ENCODE data around the gene GSG1.
"Not testable (repeated sequence)": the region's sequence is repeated elsewhere in the genome, so short reads cannot be mapped to it uniquely, and the experiment has no call there.

GSG1 gene

DNA sequence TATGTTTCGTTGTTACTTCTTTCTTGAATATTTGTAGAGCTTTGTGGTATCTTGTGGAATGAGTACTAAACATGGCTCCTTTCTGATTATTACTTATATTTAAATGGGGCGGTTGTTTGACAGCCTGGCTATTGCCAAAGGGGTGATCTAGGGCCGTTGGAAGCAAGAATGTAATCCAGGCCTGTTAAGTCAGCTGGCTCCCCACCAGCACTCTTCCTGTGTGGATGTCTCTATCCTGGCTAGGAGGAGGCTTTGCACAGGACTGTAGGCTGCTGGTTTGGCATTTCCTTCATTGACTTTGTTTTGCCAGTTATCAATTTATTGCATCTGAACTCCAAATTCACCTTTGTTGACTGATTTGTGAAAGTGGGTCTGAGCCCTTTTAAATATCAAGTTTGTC is 53.7 kb downstream of the GSG1 start:
- no peak for DNase-seq

DNA sequence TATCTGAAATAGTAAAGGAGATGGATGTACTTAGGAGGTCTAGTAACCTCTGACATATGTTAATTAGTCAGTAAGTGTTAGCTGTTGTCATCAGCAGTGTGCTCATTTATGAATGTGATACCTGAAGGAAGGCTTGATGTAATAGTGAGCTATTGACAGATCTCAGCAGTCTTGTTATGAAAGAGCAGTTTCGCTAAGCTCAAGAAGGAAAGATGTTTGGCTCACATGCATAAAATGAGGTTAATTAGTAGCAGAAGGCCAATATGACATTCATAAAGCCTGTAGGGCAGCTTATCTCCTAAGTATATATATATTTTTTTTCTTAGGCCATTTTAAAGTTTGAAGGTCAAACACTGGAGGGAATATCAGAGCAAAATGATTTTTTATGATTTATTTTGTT is 56.5 kb downstream of the GSG1 start:
- no peak for DNase-seq

DNA sequence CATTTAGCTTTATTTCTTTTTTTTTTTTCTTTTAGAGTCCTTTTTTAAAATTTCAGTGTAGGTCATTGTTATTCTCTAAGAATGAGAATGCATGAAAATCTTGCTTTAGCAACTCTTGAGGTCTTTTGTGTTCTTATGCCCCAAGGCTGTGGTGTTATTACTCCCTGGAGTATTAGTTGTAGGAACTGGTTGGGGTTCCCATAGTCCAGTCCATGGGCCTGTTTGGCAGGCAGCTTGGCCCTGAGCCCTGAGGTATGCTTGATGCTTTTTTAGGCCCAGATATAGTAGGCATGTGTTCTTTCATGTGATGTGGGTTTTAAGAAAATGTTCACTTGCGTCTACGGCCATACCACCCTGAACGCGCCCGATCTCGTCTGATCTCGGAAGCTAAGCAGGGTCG is 57.7 kb downstream of the GSG1 start:
- no peak for DNase-seq

DNA sequence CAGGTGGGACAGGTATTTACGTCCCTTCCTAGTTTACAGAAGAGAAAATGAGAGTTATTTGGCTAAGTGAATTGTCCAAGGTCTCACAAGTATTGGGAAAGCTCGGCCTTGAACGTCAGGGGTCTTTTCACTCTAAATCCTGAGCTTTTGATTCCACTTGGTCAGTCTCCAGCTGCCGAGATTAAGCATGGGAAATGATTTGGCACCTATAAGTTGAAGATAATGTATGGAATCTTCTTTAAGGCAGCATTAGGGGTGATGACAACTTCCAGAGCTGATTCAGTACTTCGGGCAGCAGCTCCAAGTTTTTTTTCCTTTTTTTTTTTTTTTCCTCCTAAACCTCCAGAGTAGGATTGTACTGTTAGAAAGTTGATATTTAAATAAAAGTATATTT is 58.6 kb downstream of the GSG1 start:
- DNase-seq = peak; percentile 33

- peak; percentile 88 for DNase-seq
Observed at GRCh38 chr12:13044002-13044905, 59.2 kb downstream of the GSG1 start, which contains the start of gene FAM234B. Gene FAM234B, plus strand, starts transcription at chr12:13044381. Its CDS starts 23 bp downstream, at chr12:13044404.

GRCh38 chr12:13042666-13043230 is 60.7 kb downstream of the GSG1 start:
- no peak for DNase-seq

DNA sequence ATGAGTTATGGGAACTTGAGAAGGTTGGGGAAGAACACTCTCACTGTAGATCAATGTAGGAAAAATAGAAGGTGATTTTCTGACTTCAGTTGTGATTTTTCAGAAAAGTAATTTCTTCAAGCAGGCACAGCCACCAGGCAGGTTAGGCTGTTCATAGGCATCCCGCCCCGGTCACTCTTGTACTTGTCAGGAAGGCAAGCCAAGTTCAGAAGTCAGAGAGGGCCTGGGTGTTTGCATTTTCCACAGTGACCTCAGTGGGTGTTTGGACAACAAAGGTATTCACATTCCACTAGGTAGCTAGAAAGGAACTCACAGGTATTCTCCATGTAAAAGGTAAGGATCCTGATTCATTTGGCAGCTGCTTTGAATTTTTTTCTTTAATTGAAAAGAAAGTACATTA is 62.2 kb downstream of the GSG1 start:
- no peak for DNase-seq

GRCh38 chr12:13039328-13039956 is 64.0 kb downstream of the GSG1 start:
- no peak for DNase-seq

GRCh38 chr12:13038491-13039161 is 64.8 kb downstream of the GSG1 start:
- DNase-seq = no peak

DNA sequence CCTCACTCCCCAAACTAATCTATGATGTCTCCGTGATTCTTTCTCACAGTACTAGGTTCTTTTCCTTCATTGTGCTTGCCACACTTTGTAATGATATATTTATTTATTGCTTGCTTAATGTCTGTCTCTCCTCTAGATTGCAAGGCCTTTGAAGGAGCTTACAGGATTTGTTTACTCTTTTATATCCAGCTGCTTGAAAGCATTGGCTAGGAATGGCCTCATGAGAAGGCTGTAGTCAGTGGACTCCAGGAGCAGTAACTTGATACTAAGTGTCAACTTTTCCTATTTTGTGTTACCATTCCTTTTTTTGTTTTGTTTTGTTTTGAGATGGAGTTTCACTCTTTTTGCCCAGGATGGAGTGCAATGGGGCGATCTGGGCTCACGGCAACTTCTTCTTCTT is 66.6 kb downstream of the GSG1 start:
- DNase-seq = no peak

- not testable (repeated sequence) for DNase-seq
Observed at GRCh38 chr12:13035335-13035734, 68.1 kb downstream of the GSG1 start.

All from right hindlimb (tissue), 1 donor.